ENCODE measurements around the gene DAPK3.

DNA sequence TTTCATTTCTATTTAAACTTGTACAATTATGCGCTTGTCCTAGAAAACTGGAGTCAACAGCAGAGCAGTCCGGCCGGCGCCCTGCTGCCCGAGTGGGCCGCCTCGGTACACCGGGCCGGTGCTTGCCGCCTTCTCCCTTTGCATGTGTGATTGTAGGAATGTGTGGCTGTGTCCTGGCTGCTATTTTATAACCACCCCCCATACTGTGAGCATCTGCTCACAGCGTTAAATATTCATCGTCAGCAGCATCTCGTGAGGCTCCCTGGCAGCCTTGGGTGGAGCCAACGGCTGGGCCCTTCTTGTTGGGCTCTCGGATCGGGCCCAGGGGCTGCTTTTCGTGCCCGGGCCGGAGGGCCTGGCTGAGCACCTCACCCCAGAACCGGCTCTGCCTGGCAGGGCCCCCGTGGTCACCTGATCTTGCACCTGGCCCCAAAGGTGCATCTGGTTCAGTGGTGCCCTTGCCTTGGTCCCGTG is 47.3 kb upstream of the DAPK3 start:
- TF ChIP-seq ZBTB26 (tag by site-specific recombination; optimal IDR thresholded peaks at IDR 0.05) (no peak), GLI4 (tag by site-specific recombination; IDR thresholded peaks at IDR 0.05) (no peak), TCF7L2 (IDR thresholded peaks at IDR 0.05; ENCODE audit: borderline replicate concordance, low read depth, low read length) (no peak)
